Epithelial cell of proximal tubule (primary cell): ENCODE measurements around the gene GRP. TPM values are rescaled to one million over a fixed set of nuclear protein-coding genes. Genes with fewer than 3 reads are reported as not detected.

Source experiments
- DNase-seq: peaks from one replicate; pipeline ENCODE4 v3.0.0-alpha.2; 2011; ENCODE audit warnings: low read depth
- H3K4me3 ChIP-seq: 2 replicates; pipeline ENCODE4 v1.5.1; 2011; ENCODE audit warnings: low read depth, mild to moderate bottlenecking, low read length
- total RNA-seq: library from RNA; depleted of rRNA; stranded (reverse); fragments of >200 nt; gene quantifications from 2 replicates; pipeline ENCODE4 v1.2.3, GENCODE V29; 2015
- TF ChIP-seq, protein P1 (sequence below): conservative IDR thresholded peaks from 2 replicates; pipeline ENCODE4 v1.5.1; 2012; ENCODE audit warnings: low read depth, mild to moderate bottlenecking, low read length

The GRP gene
- total RNA-seq, result not detected in 2 replicates

DNA sequence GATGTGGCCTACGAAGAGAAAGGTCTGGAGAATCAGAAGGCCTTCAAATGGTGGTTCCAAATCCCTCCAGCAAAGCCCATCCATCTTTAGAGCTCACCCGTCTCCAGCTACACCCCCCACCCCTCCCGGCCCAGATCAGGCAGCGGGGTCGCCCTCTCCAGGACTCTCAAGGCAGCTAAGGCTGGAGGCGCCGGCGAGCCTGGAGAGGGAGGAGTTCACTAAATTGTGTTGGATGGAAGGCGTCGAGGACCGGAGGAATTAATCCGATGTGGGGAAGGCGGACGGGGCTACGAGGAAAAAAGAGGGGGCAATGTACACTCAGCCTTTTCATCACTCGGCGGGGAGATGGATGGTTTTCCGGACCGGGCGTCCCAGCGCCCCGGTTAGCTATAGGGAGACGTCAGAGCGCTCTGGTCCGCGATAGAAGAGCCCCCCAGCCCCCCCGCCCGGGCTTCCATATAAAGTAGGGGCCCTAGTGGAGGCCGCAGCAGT, at the start of gene GRP:
Gene GRP, plus strand, starts transcription at position 487 of the 492 bp plus-strand sequence. CDS start 108 bp downstream, outside the sequence.
- TF ChIP-seq, protein P1, sequence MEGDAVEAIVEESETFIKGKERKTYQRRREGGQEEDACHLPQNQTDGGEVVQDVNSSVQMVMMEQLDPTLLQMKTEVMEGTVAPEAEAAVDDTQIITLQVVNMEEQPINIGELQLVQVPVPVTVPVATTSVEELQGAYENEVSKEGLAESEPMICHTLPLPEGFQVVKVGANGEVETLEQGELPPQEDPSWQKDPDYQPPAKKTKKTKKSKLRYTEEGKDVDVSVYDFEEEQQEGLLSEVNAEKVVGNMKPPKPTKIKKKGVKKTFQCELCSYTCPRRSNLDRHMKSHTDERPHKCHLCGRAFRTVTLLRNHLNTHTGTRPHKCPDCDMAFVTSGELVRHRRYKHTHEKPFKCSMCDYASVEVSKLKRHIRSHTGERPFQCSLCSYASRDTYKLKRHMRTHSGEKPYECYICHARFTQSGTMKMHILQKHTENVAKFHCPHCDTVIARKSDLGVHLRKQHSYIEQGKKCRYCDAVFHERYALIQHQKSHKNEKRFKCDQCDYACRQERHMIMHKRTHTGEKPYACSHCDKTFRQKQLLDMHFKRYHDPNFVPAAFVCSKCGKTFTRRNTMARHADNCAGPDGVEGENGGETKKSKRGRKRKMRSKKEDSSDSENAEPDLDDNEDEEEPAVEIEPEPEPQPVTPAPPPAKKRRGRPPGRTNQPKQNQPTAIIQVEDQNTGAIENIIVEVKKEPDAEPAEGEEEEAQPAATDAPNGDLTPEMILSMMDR, result no peak
- H3K4me3 ChIP-seq, result no peak within 1 kb of the TSS
- DNase-seq, result no peak

DNA sequence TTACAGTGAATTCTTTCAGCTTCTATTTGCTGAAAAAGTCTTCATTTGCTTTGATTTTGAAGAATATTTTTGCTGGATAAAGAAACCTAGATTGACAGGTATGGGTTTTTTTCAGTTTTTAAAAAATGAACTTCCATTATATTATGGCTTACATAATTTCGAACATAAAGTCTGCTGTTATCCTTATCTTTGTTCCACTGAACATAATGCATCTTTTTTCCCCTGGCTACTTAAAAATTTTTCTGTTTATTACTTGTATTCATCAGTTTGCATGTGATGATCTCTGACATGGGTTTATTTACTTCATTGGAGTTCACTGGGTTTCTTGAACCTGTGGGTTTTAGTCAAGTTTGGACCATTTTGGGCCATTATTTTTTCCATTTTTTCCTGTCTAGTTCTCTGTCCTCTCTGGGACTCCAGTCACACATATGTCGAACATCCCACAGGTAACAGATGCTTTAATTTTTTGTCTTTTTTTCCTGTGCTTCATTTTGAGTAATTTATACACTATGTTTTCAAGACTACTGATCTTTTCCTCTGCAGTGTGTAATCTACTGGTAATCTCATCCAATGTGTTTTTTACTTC, 47.2 kb upstream of the GRP start:
- no peak overlapping the region for H3K4me3 ChIP-seq
- DNase-seq, result no peak
- TF ChIP-seq, protein P1, result no peak

DNA sequence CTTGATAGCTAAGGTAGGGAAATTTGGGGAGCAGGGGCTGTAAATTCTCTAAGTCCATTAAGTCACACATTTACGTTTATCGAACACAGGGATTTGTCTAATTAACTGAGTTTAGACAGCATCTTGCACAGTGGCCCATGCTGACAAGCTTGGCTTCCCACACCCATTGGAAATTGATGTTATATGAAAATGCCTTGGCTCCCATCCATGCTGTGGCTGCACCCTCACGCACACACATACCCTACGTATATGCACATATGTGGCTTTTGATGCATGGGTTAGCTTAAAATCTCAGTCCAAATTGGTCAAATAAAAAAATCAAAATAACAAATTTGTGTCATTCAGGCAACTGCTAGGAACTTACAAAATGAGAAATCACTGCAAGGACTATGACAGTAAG, 42.5 kb upstream of the GRP start:
- DNase-seq, result no peak
- H3K4me3 ChIP-seq, result no peak overlapping the region
- TF ChIP-seq, protein P1, result no peak

DNA sequence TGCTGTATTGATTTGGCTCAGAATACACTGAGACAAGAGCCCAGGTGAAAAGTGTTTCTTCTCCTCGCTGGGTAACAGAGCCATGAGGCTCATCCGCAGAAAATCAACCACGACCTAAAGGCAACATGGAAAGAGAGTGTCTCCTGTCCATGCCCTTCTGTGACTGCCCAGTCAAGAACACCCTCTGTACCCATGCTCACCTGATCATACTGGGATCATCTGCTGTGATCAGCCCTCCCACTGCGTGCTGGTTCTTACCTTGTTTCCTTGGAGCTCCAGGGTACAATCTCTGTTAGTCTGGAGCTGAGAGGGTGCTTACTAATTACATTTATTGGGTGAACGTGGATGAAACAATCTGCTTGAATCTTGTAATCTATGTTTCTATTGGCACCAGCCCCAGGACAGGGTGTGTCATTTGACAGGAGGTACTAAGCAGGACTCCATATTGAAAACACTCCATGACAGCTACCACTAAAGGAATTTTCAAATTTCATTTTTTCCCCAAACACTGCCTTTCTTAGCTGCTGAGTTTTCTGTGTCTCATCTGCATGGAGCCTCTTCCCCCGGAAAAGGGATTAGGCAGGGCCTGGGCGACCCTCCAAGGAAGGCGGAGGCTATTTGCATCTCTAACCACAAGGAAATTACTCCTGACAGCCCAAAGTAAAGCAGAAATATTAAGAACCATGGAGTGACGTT, 39.7 kb upstream of the GRP start:
- no peak for DNase-seq
- TF ChIP-seq, protein P1, result no peak
- H3K4me3 ChIP-seq, result no peak overlapping the region

DNA sequence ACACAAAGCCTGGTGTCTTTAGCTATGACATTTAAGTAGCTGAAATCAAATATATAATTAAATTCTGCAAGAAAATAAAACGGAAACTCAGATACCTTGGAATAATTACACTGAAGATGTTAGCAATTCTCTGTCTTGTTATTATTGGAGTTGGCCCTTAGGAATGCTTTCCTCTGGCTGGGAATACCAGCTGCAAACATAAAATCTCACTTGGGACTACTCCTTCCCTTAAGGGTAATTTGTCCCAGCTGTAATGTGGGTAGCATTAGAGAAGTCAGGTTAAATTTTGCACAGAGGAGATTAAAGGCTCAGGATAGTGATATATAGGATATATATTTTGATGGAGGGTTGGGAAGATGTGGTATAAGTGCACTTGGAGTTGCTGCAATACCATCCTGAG, 37.3 kb upstream of the GRP start:
- DNase-seq, result no peak
- no peak overlapping the region for H3K4me3 ChIP-seq
- TF ChIP-seq, protein P1, result no peak

DNA sequence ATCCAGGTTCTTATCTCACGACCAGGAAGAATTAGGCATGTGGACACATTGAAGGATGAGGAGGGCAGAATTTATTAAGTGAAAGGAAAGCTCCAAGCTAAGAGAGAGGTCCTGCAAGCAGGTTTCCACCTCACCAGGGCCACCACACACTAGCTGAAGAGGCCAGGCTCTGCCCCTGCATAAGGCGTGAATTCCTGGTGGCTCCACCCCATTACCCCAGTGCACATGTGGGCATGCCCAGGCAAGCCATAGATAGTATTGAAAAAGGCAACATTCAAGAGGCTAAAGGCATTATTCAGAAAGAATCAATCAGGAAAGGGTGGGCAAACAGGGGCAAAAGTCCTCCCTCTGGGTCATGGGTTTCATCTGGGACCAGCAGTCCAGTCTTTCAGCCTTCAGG, 30.9 kb upstream of the GRP start:
- TF ChIP-seq, protein P1, result no peak
- H3K4me3 ChIP-seq, result no peak overlapping the region
- no peak for DNase-seq
